Measurements from ENCODE around the gene SLC16A5.
A peak's percentile ranks its signal among the peaks of the same experiment; 100 is the strongest.

The SLC16A5 gene

DNA sequence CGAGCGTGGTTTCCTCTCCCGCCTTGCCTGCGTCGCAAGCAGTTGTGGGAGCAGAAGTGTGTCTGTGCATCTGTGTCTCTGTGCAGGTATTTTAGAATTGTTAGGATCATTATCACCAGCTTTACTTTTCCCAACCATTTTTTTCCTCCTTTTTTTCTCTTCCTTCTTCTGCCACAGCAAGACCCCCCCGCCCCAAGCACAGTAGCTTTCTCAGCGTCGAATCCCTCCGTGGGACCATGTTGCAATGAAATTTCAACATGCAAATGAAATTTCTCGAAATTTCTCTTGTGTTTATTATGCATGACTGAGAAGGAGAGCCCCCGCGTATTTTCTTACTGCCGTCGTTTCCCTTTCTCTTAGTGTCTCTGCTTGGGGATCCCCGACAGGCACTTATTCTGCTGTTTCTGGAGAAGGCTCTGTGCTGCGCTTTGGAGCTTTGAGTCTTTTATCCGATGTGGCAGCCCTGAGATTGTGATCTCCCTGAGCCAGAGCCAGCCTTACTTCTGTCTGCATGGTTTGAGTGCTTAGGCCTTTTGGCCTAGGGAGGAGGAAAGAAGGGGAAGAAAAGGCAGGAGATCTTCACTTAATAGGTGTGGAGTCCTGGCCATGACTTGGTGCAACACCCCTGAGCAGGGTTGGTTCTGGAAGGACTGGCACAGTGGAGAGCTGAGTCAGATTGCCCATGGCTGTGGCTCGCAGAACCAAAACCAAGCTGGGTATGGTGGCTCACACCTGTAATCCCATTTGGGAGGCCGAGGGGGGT is 27.0 kb downstream of the SLC16A5 start:
- no peaks in the 10 kb centered on the region for H3K27me3 ChIP-seq (ENCODE audit: insufficient read depth, low read depth, severe bottlenecking)
- H3K36me3 ChIP-seq = peaks cover 34% of the 10 kb centered on the region
- no peak for TF ChIP-seq CTCF (IDR thresholded peaks at IDR 0.05; ENCODE audit: low read depth, low read length)
- no peak for DNase-seq
- H3K4me3 ChIP-seq (ENCODE audit: low read depth, low read length) = no peak overlapping the region
- no peaks in the 10 kb centered on the region for H3K9me3 ChIP-seq (ENCODE audit: severe bottlenecking)
- H3K27ac ChIP-seq = 0 out of 2 replicates have a peak overlapping the region, but pooled peaks have one; percentile 20

DNA sequence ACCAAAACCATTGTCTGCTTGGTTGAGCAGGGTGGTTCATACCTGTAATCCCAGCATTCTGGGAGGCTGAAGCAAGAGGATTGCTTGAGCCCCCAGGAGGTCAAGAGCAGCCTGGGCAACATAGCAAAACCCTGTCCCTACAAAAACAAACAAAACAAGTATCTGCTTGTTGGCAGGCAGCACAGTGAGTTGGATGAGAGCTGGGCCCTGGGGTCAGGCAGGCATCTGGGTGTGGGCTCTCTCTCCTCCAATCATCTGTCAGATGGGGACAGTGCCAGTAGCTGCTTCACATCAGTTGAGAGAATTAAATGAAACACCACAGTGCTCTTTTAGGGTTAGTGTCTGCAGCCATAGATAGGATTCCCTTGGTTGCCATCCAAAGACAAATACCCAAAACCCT is 27.8 kb downstream of the SLC16A5 start:
- TF ChIP-seq CTCF (IDR thresholded peaks at IDR 0.05; ENCODE audit: low read depth, low read length) = no peak
- H3K27me3 ChIP-seq (ENCODE audit: insufficient read depth, low read depth, severe bottlenecking) = no peaks in the 10 kb centered on the region
- no peak overlapping the region for H3K4me3 ChIP-seq (ENCODE audit: low read depth, low read length)
- no peak for DNase-seq
- H3K36me3 ChIP-seq = peaks cover 40% of the 10 kb centered on the region
- H3K27ac ChIP-seq = no peak overlapping the region
- H3K9me3 ChIP-seq (ENCODE audit: severe bottlenecking) = no peaks in the 10 kb centered on the region

DNA sequence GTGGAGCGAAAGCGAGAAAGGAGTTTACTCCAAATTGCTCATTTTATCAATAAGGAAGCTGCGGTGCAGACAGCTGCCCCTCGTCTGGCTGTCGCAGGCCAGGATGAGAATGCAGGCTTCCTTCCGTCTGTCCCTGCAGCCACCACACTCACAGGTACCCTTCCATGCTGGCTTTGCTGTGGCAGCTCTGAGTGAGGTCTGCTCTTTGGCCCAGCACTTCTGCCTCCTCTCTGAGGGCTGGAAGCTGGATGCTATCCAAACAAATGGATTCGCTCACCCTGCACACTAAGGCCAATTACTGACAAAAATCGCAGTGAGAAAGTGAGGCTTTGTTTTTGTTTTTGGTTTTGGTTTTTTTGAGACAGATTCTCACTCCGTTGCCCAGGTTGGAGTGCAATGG is 29.0 kb downstream of the SLC16A5 start:
- H3K27ac ChIP-seq = no peak overlapping the region
- TF ChIP-seq CTCF (IDR thresholded peaks at IDR 0.05; ENCODE audit: low read depth, low read length) = no peak
- H3K36me3 ChIP-seq = peaks cover 48% of the 10 kb centered on the region
- H3K4me3 ChIP-seq (ENCODE audit: low read depth, low read length) = no peak overlapping the region
- H3K9me3 ChIP-seq (ENCODE audit: severe bottlenecking) = no peaks in the 10 kb centered on the region
- no peaks in the 10 kb centered on the region for H3K27me3 ChIP-seq (ENCODE audit: insufficient read depth, low read depth, severe bottlenecking)
- no peak for DNase-seq

DNA sequence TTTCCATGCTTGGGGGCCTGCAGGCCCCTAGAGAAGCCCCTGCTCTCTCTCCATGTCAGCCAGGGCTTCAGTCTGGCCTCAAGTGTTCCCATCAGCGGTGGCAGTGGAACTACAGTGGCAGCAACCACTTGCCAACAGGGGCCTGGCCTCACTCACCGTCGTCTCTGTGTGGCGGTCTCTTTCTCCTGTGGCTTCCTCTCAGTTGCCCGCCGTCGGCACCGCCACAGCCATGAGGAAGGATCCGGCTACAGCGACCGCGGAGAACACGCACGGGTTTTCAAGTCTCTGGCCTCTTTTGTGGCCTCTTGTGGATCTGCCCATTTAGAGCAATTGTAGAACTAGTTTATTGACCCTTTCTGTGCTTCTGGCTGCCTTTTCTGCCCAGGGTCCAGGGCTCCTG is 30.6 kb downstream of the SLC16A5 start:
- Histone ChIP-seq H3K27ac (no peak overlapping the region), H3K27me3 (ENCODE audit: insufficient read depth, low read depth, severe bottlenecking) (no peaks in the 10 kb centered on the region), H3K4me3 (ENCODE audit: low read depth, low read length) (no peak overlapping the region), H3K36me3 (peaks cover 45% of the 10 kb centered on the region), H3K9me3 (ENCODE audit: severe bottlenecking) (no peaks in the 10 kb centered on the region)
- no peak for TF ChIP-seq CTCF (IDR thresholded peaks at IDR 0.05; ENCODE audit: low read depth, low read length)
- DNase-seq = no peak

DNA sequence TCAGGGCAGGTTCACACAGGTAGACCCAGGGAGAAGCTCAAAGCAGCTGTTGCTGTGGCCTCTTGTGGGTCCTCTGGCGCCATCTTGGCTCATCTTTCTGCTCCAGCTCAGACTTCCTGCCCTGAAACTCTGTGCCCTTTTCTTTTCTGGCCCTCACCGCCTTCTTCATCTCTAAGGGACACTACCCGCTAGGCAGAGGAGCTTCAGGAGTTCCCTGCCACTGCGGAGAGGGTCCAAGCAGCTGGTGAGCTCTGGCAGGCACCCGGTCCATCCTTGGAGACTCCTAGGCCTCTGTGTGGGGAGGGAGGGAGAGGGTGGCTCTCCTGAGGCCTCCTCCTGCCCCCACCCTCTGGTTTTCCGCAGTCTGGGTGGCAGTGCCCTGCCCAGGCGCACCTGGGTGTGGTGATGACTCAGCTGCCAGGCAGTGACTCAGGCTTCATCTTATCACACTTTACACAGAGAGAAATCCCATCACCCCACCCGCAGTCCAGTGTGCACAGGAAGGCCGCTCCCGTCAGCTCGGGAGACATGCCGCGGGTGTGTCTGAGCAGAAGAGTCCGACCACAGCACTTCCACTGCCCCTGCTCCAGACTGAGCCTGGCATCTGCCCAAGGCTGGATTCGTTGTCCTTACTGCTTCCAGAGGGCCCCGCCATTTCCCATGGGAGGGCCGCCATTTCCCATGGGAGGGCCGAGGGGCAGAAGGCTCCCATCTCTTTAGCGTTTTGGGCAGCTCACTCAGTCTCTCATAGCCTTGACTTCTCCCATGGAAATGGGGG is 36.5 kb downstream of the SLC16A5 start:
- H3K36me3 ChIP-seq = peaks cover 22% of the 10 kb centered on the region
- no peak overlapping the region for H3K27ac ChIP-seq
- no peaks in the 10 kb centered on the region for H3K9me3 ChIP-seq (ENCODE audit: severe bottlenecking)
- H3K27me3 ChIP-seq (ENCODE audit: insufficient read depth, low read depth, severe bottlenecking) = no peaks in the 10 kb centered on the region
- DNase-seq = no peak
- H3K4me3 ChIP-seq (ENCODE audit: low read depth, low read length) = no peak overlapping the region
- no peak for TF ChIP-seq CTCF (IDR thresholded peaks at IDR 0.05; ENCODE audit: low read depth, low read length)
